Vagina (tissue), 2 donors: ENCODE results near the gene CCNO. TPM values are rescaled to one million over a fixed set of nuclear protein-coding genes. Genes with fewer than 3 reads are reported as not detected.

ENCODE experiments used
- DNase-seq, 2 donors: peaks; one replicate each; pipeline ENCODE4 v3.0.0-alpha.2; 2017; ENCODE audit errors: extremely low spot score in 2 of 2
- H3K27ac ChIP-seq: fragments of 200-600 bp; sonication (generic); one replicate; pipeline ENCODE4 v1.5.1; 2019
- H3K27me3 ChIP-seq: fragments of 200-600 bp; sonication (generic); one replicate; pipeline ENCODE4 v1.5.1; 2019
- H3K36me3 ChIP-seq, 2 donors: fragments of 200-600 bp; sonication (generic); one replicate each; pipeline ENCODE4 v1.5.1; 2017 to 2019
- H3K4me1 ChIP-seq: fragments of 200-600 bp; sonication (generic); one replicate; pipeline ENCODE4 v1.5.1; 2019
- H3K4me3 ChIP-seq, 2 donors: fragments of 200-600 bp; sonication (generic); 1 replicate in 1 of 2; 2 replicates in 1 of 2; pipeline ENCODE4 v1.5.1; 2016 to 2019
- H3K9me3 ChIP-seq: fragments of 200-600 bp; sonication (generic); one replicate; pipeline ENCODE4 v1.5.1; 2019
- CTCF ChIP-seq, 3 experiments: fragments of 450-650 bp in 2 of 3; fragments of 200-600 bp in 1 of 3; sonication (generic) in 1 of 3; IDR thresholded peaks; one replicate each; pipeline ENCODE4 v1.5.1; 2017 to 2019; ENCODE audit warnings: antibody characterized with exemption in 3 of 3, mild to moderate bottlenecking in 2 of 3, moderate library complexity in 2 of 3
- POLR2A ChIP-seq, 2 donors: fragments of 450-650 bp; IDR thresholded peaks; one replicate each; pipeline ENCODE4 v1.6.1; 2017; ENCODE audit warnings: antibody characterized with exemption in 2 of 2, mild to moderate bottlenecking in 2 of 2, moderate library complexity in 2 of 2
- POLR2AphosphoS5 ChIP-seq, 2 donors: sonication (generic); formaldehyde crosslinking; IDR thresholded peaks; one replicate each; pipeline ENCODE4 v1.9.0; 2017; ENCODE audit warnings: antibody characterized with exemption in 2 of 2, mild to moderate bottlenecking in 2 of 2, low read depth in 1 of 2; ENCODE audit not compliant: insufficient read depth in 1 of 2
- intact Hi-C: fragments of 100-400 bp; cut with DNase I; formaldehyde crosslinking; loops from one replicate; pipeline ENCODE4 v1.15.1; 2023
- total RNA-seq: library from RNA; depleted of rRNA; stranded (reverse); fragments of >200 nt; gene quantifications from one replicate; pipeline ENCODE4 v1.2.3, GENCODE V29; 2016

CCNO gene
- total RNA-seq: not detected

GRCh38 chr5:55232985-55233928, at the start of gene CCNO:
Gene CCNO, minus strand, starts transcription at chr5:55233608. Its CDS starts 85 bp downstream, at chr5:55233523.
- Histone ChIP-seq H3K36me3 (no peaks in the 10 kb centered on the region), H3K27ac (no peak within 1 kb of the TSS), H3K4me1 (peaks cover 41% of the 10 kb centered on the region), H3K9me3 (no peaks in the 10 kb centered on the region), H3K4me3 (peak within 1 kb of the TSS; percentile 58), H3K27me3 (peaks cover 19% of the 10 kb centered on the region)
- intact Hi-C loops: no loop called here
- TF ChIP-seq CTCF (IDR thresholded peaks at IDR 0.05) (no peak), POLR2A (IDR thresholded peaks at IDR 0.05) (no peak)
- DNase-seq: no peak

DNA sequence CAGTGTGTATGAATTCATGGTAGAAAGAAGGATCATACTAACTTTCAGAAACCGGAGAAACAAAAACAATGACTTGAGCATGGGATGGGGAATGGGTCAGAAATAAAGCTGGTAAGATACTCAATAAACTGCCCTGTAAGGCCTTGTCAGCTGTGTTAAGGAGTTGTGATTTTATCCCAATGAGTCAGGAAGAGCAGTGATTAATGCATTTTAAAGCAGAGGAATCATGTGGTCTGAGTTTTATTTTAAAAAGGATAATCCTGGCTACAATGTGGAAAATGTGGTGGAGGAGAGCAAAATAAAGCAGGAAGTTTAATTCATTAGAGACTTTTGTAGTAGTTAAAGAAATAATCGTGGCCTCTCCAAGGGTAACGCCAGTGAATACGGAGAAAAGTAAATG, 45.4 kb upstream of the CCNO start:
- Histone ChIP-seq H3K36me3 (peaks cover 0 to 79% of the 10 kb centered on the region in 2 donors), H3K9me3 (no peaks in the 10 kb centered on the region), H3K4me3 (no peak overlapping the region), H3K4me1 (no peaks in the 10 kb centered on the region), H3K27me3 (no peaks in the 10 kb centered on the region), H3K27ac (no peak overlapping the region)
- no peak for DNase-seq
- TF ChIP-seq POLR2AphosphoS5 (IDR thresholded peaks at IDR 0.05; ENCODE audit: insufficient read depth in 1 of 2, low read depth in 1 of 2) (no peak), CTCF (IDR thresholded peaks at IDR 0.05) (no peak), POLR2A (IDR thresholded peaks at IDR 0.05) (no peak)
- intact Hi-C loops: no loop called here

- no peak for DNase-seq
- intact Hi-C loops: no loop called here
- no peak overlapping the region for H3K27ac ChIP-seq
- no peaks in the 10 kb centered on the region for H3K27me3 ChIP-seq
- H3K36me3 ChIP-seq: peaks cover 0 to 80% of the 10 kb centered on the region in 2 donors
- no peaks in the 10 kb centered on the region for H3K9me3 ChIP-seq
- TF ChIP-seq POLR2A (IDR thresholded peaks at IDR 0.05) (no peak), CTCF (IDR thresholded peaks at IDR 0.05) (no peak), POLR2AphosphoS5 (IDR thresholded peaks at IDR 0.05; ENCODE audit: insufficient read depth in 1 of 2, low read depth in 1 of 2) (no peak)
- H3K4me1 ChIP-seq: no peaks in the 10 kb centered on the region
- H3K4me3 ChIP-seq: no peak overlapping the region
These were observed 43.4 kb upstream of the CCNO start for GRCh38 chr5:55276771-55277170.

GRCh38 chr5:55258339-55258738, 24.9 kb upstream of the CCNO start:
- Histone ChIP-seq H3K9me3 (no peaks in the 10 kb centered on the region), H3K36me3 (peaks cover 0 to 44% of the 10 kb centered on the region in 2 donors), H3K27ac (no peak overlapping the region)

More at GRCh38 chr5:55258339-55258738, 24.9 kb upstream of the CCNO start:
- DNase-seq: no peak
- no peak for TF ChIP-seq POLR2AphosphoS5 (IDR thresholded peaks at IDR 0.05; ENCODE audit: insufficient read depth in 1 of 2, low read depth in 1 of 2)
- no peak for TF ChIP-seq POLR2A (IDR thresholded peaks at IDR 0.05)
- TF ChIP-seq CTCF (IDR thresholded peaks at IDR 0.05): no peak
- intact Hi-C loops: no loop called here
- H3K4me1 ChIP-seq: no peaks in the 10 kb centered on the region
- no peaks in the 10 kb centered on the region for H3K27me3 ChIP-seq
- H3K4me3 ChIP-seq: no peak overlapping the region
